NCI-H2227 treated with DMSO at 0.1 percent for 48 hours (cell line): ENCODE data around the gene LILRB1.
"Not testable (repeated sequence)": the region's sequence is repeated elsewhere in the genome, so short reads cannot be mapped to it uniquely, and the experiment has no call there.

Source experiments
- DNase-seq: peaks from one replicate; lab custom pipeline; 2025; lab: John Stamatoyannopoulos, UW

LILRB1 gene

DNA sequence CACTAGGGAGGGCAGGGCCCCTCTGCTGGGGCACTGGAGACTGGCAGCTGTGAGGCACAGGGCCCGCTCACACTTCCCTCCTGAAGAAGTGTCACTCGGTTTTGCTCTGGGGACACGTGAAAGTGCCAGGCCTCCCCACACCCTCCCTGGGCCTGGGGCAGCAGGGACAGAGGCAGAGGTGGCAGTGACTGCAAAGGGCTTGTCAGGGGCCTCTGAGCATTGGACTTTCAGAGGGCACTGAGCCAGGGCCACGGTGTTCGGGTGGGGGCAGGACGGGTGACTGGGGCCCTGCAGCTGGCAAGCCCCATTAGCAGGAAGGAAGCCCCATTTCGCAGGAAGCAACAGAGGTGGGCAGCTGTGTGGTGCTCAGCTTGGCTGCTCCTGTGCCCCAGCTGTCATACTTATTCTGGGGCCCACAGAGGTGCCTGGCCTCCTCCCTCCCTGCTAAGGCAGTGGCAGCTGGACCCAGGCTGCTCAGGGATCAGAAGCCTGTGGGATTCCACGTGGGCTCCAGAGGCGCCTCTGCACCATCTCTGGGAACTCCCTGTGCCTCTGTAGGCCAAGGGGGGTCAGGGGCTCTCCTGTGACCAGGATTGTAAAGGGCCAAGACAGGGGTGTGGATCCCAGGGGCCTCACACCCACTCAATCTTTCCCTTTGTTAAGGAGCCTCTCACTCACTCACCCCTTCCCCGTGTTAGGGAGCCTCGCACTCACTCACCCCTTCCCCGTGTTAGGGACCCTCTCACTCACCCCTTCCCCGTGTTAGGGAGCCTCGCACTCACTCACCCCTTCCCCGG is 5.2 kb upstream of the LILRB1 start:
- not testable (repeated sequence) for DNase-seq

DNA sequence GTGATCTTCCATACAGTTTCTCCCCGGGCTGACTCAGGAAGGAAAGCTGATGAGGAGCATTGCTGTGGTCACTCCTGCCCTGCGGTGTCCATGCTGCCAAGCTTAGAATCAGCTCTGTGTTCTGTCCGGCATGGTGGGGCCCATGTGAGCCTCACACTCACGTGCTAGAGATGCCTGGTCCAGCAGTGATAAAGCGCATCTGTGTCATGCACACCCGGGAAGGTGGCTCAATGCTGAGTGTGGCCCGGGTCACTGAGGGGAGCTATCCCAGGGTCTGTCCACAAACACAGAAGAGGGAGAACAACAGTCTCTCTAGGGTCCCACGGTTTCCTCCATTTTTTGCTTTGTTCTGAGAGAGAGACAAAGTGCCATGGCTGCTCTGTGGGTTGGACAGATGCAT is 3.5 kb upstream of the LILRB1 start:
- no peak for DNase-seq

DNA sequence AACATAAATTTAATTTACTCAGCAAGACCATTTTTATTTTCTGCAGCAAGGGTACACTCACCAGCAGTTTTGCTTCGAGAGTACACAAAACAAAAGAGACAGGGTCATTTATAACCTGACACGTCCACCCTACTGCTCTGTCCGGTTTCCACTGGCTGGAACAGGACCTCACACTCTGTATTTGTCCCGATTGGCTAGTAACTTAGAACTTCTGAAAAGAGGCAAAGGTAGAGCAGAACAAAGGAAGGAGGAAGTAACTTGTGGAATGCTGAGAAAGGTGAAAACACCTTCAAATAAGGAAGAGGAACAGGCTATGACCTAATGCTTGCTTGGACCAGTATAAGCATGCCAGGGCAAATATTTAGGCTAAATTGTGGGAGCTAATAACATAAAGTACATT is 2.4 kb upstream of the LILRB1 start:
- not testable (repeated sequence) for DNase-seq

GRCh38 chr19:54630782-54631181 is 498 bp downstream of the LILRB1 start:
- no peak for DNase-seq

GRCh38 chr19:54631489-54632337 is 1.4 kb downstream of the LILRB1 start:
- not testable (repeated sequence) for DNase-seq

- DNase-seq = not testable (repeated sequence)
Measured at GRCh38 chr19:54632517-54632916, 2.2 kb downstream of the LILRB1 start.

- no peak for DNase-seq
Measured at GRCh38 chr19:54633401-54633800, 3.1 kb downstream of the LILRB1 start.

- not testable (repeated sequence) for DNase-seq
Measured at GRCh38 chr19:54636081-54636480, 5.8 kb downstream of the LILRB1 start.

- no peak for DNase-seq
Measured at GRCh38 chr19:54638683-54639082, 8.4 kb downstream of the LILRB1 start.

GRCh38 chr19:54642953-54643352 is 12.7 kb downstream of the LILRB1 start:
- not testable (repeated sequence) for DNase-seq

DNA sequence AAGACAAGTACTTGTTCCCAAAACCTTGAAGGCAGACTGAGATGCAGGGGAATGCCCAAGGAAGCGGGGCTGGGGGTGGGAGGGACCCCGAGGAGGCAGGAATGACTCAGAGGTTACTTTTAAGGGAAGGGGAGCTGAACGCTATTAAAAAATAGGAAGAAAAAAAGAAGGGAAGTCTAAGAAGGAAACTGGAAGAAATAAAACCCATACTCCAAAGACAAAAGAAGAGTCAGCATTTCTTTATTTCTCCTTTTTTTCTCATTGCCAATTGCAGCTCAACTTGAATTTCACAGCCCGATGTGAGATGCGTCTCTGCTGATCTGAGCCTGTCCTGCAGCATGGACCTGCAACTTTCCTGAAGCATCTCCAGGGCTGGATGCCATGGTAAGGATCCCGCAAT is 13.3 kb downstream of the LILRB1 start:
- DNase-seq = not testable (repeated sequence)

DNA sequence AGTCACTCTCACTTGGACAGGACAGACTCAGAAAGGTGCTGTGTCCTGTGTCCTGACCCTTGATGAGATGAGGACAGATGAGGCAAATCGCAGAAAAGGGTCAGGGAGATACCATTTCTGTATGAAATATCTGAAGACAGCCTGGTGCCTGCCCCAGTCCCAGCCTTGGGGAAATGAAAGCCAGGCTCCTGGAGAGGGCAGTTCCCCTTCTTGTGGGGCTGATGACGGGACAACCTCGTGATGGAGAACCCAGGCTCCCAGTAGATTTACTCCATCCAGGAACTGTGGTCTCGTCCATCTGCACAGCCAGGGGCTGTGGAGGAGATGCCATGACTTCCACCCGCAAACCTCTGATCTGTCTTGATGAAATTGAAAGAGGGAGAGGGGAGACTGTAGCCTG is 13.8 kb downstream of the LILRB1 start:
- no peak for DNase-seq

- no peak for DNase-seq
Measured at GRCh38 chr19:54646331-54646841, 16.1 kb downstream of the LILRB1 start.

DNA sequence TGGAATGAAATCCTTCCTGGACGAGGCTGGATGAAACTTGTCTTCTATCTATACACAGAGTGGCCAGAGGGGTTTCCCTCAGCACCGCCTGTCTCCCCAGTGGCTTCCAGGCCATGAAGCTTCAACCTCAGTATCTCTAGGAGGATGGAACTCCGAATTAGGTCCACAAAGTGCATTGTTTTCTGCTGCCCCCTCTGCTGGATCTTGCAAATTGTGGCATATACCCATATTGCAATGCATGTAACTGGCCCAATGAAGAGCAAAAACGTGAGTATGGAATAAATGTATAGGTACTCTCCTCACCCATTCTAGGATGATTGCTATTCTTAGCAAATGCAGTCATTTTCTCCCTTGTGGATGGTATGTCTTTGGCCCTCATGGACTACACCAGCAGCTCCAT is 17.8 kb downstream of the LILRB1 start:
- no peak for DNase-seq

DNA sequence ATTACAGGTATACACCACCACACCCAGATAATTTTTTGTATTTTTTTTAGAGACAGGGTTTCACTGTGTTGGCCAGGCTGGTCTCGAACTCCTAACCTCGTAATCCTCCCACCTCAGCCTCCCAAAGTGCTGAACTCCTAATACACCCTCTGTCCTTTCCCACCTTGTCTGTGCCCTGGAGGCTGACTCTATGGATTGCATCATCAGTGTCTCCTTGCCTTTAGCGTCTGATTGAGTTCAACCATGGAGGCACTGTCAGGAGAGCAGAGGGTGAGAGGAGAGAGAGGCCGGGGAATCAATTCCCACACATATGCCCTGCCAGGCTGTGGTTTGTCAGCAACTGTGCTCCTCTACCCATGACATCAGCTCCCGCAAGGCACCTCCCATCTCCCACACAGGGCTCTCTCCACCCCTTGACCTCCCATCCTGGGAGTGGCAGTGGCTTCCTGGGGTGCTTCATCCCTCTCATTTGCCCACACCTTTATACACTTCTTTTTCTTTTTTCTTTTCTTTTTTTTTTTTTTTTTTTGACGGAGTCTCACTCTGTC is 19.9 kb downstream of the LILRB1 start:
- DNase-seq = no peak

GRCh38 chr19:54653181-54653809 is 23.0 kb downstream of the LILRB1 start:
- DNase-seq = peak; percentile 29

GRCh38 chr19:54654447-54655321 is 24.4 kb downstream of the LILRB1 start:
- no peak for DNase-seq

GRCh38 chr19:54659300-54659699 is 29.0 kb downstream of the LILRB1 start:
- no peak for DNase-seq

- DNase-seq = no peak
Measured at GRCh38 chr19:54660306-54660705, 30.0 kb downstream of the LILRB1 start.

- DNase-seq = no peak
Measured at GRCh38 chr19:54660964-54661363, 30.7 kb downstream of the LILRB1 start.

- DNase-seq = no peak
Measured at GRCh38 chr19:54661846-54662481, 31.7 kb downstream of the LILRB1 start.
